ENCODE measurements around the gene NAT8L.
"Not testable (repeated sequence)": the region's sequence is repeated elsewhere in the genome, so short reads cannot be mapped to it uniquely, and the experiment has no call there.

Gene NAT8L, protein sequence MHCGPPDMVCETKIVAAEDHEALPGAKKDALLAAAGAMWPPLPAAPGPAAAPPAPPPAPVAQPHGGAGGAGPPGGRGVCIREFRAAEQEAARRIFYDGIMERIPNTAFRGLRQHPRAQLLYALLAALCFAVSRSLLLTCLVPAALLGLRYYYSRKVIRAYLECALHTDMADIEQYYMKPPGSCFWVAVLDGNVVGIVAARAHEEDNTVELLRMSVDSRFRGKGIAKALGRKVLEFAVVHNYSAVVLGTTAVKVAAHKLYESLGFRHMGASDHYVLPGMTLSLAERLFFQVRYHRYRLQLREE

DNA sequence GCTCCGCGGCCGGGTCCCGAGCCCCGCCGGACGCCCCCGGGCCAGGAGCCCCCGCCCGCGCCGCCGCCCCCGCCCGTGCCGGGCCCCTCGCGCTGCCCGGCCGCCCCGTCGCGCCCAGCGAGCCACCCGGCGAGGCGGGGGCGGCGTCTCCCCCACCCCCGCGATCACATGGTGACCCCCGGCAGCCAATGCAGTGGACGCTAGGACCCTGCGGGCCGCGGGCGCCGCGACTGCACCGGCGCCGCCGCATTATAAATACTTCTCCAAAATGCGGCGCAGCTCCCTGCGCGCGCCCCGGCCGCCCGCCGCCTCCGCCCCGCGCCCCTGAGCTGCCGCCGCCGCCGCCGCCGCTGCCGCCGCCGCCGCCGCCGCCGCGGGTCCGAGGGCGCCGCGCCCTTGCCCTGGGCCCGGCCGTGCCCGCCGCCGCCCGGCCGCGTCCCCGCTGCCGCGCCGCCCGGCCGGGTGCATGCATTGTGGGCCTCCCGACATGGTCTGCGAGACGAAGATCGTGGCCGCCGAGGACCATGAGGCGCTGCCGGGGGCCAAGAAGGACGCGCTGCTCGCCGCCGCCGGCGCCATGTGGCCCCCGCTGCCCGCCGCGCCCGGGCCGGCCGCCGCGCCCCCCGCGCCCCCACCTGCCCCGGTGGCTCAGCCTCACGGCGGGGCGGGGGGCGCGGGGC lies at the start of gene NAT8L:
NAT8L (plus strand) TSS at position 282 of the 680 bp plus-strand sequence; CDS start at position 467, 185 bp downstream.
- no peak within 1 kb of the TSS for H3K4me3 ChIP-seq (ENCODE audit: control insufficient read depth, low read depth, low read length)
- no peak for DNase-seq (ENCODE audit: low read depth)
- TF ChIP-seq, protein P1, sequence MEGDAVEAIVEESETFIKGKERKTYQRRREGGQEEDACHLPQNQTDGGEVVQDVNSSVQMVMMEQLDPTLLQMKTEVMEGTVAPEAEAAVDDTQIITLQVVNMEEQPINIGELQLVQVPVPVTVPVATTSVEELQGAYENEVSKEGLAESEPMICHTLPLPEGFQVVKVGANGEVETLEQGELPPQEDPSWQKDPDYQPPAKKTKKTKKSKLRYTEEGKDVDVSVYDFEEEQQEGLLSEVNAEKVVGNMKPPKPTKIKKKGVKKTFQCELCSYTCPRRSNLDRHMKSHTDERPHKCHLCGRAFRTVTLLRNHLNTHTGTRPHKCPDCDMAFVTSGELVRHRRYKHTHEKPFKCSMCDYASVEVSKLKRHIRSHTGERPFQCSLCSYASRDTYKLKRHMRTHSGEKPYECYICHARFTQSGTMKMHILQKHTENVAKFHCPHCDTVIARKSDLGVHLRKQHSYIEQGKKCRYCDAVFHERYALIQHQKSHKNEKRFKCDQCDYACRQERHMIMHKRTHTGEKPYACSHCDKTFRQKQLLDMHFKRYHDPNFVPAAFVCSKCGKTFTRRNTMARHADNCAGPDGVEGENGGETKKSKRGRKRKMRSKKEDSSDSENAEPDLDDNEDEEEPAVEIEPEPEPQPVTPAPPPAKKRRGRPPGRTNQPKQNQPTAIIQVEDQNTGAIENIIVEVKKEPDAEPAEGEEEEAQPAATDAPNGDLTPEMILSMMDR (conservative IDR thresholded peaks at IDR 0.05; ENCODE audit: control insufficient read depth, insufficient read depth, low read depth, low read length) = no peak

DNA sequence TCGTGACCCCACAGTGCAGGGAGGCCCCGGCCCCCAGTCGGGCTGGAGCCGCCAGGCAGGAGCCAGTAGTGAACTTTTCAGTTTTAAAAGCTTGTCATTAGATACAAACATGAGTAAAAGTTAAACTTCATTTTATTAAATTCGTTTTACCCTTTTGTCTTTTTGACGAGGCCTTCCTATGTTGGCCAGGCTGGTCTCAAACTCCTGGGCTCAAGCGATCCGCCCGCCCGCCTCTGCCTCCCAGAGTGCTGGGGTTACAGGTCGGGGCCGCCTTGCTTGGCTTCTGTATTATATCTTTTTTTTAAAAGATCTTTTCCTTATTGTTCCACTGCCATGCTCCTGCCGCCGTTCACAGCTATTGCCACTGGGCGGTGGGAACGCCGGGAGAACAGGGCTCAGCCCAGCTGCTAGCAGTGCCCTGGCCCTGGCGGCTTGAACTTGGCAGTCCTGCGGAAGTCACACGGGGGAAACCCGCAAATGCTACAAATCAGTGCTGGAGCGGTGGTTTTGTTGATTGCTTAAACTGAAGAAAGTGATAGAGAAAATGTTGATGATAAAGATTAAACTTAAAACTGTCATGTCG lies 49.4 kb upstream of the NAT8L start:
- TF ChIP-seq, protein P1 (conservative IDR thresholded peaks at IDR 0.05; ENCODE audit: control insufficient read depth, insufficient read depth, low read depth, low read length) = peak; percentile 16
- peak; percentile 48 for DNase-seq (ENCODE audit: low read depth)
- H3K4me3 ChIP-seq (ENCODE audit: control insufficient read depth, low read depth, low read length) = peak overlapping the region; percentile 96

DNA sequence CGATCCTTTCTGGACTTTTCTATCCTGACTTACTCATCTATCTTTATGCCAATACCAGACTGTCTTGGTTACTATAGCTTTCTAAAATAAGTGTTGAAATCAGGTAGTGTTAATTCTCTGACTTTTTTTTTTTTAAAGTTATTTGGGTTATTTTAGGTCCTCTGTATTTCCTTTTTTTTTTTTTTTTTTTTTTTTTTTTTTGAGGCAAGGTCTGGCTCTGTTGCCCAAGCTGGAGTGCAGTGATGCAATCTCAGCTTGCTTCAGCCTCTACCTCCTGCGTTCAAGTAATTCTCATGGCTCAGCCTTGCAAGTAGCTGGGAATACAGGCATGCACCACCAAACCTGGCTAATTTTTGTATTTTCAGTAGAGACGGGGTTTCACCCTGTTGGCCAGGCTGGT lies 47.5 kb upstream of the NAT8L start:
- TF ChIP-seq, protein P1 (conservative IDR thresholded peaks at IDR 0.05; ENCODE audit: control insufficient read depth, insufficient read depth, low read depth, low read length) = no peak
- peak; percentile 19 for DNase-seq (ENCODE audit: low read depth)

DNA sequence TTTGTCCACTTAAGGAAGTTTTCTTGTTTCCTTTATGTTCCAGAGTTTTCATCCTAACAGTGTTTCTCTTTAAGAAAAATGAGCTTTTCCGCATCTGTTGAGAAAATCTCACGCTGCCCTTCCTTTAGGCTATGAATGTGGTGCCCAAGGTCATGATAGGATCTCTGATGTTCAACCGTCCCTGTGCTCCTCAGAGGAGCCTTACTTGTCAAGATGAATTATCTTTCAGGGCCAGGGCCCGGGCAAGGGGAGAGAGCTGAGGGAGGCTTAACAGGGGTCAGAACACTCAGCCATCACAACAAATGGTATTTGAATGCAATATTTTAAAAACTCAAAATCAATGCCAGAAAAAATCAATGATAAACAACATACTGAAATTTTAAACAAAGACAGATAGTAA lies 44.1 kb upstream of the NAT8L start:
- TF ChIP-seq, protein P1 (conservative IDR thresholded peaks at IDR 0.05; ENCODE audit: control insufficient read depth, insufficient read depth, low read depth, low read length) = no peak
- no peak overlapping the region for H3K4me3 ChIP-seq (ENCODE audit: control insufficient read depth, low read depth, low read length)
- DNase-seq (ENCODE audit: low read depth) = no peak

More for the DNA sequence above, 47.5 kb upstream of the NAT8L start:
- no peak overlapping the region for H3K4me3 ChIP-seq (ENCODE audit: control insufficient read depth, low read depth, low read length)

DNA sequence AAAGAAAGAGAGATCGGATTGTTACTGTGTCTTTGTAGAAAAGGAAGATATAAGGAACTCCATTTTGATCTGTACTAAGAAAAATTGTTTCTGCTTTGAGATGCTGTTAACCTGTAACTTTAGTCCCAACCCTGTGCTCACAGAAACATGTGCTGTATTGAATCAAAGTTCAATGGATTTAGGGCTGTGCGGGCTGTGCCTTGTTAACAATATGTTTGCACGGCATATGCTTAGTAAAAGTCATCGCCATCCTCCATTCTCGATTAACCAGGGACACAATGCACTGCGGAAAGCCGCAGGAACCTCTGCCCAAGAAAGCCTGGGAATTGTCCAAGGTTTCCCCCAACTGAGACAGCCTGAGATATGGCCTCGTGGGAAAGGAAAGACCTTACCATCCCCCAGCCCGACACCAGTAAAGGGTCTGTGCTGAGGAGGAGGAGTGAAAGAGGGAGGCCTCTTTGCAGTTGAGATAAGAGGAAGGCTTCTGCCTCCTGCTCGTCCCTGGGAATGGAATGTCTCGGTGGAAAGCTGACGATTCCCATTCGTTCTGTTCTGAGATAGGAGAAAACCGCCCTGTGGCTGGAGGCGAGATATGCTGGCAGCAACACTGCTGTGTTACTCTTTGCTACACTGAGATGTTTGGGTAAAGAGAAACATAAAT lies 37.6 kb upstream of the NAT8L start:
- H3K4me3 ChIP-seq (ENCODE audit: control insufficient read depth, low read depth, low read length) = not testable (repeated sequence)

DNA sequence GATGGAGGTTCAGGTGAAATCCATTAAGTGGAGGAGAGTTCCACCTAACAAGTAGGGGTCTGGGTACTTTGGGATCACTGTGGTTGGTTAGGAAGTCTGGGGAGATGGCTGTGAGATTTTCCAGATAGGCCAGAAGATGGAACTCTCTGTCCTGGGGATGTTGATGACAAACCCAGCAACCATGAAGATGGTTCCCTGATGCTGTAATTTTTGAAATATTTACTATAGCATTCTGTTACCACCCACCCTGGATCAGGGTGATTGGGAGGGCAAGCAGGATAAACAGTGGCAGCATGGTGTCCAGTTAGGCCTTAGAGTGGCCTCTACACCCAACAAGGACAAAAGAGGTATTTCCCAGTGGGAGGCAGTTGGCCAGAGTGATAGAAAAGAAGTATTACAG lies 34.4 kb upstream of the NAT8L start:
- H3K4me3 ChIP-seq (ENCODE audit: control insufficient read depth, low read depth, low read length) = no peak overlapping the region
- no peak for DNase-seq (ENCODE audit: low read depth)
- TF ChIP-seq, protein P1 (conservative IDR thresholded peaks at IDR 0.05; ENCODE audit: control insufficient read depth, insufficient read depth, low read depth, low read length) = no peak

More for the DNA sequence above, 37.6 kb upstream of the NAT8L start:
- not testable (repeated sequence) for DNase-seq (ENCODE audit: low read depth)
